Measurements from ENCODE around the gene ACOXL.

DNA sequence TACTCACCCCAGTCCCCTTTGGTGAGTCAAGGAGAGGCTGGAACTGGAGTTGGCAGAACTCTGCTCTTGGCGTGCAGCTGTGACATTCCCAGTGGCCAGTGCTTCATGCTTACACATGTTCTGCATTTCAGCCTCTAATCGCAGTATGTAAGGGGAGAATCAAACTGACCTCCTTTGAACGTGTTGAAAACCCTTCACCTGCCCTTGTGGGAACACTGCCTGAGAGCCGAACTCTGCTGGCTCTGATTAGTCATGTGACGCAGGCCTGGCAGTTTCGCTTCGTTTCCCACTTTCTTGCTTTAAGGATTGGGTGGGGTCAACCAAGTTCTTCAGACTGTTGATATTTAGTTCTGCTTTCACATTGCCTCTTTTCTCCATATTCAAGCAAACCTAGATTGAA, 214.5 kb downstream of the ACOXL start:
- TF ChIP-seq, protein P1, sequence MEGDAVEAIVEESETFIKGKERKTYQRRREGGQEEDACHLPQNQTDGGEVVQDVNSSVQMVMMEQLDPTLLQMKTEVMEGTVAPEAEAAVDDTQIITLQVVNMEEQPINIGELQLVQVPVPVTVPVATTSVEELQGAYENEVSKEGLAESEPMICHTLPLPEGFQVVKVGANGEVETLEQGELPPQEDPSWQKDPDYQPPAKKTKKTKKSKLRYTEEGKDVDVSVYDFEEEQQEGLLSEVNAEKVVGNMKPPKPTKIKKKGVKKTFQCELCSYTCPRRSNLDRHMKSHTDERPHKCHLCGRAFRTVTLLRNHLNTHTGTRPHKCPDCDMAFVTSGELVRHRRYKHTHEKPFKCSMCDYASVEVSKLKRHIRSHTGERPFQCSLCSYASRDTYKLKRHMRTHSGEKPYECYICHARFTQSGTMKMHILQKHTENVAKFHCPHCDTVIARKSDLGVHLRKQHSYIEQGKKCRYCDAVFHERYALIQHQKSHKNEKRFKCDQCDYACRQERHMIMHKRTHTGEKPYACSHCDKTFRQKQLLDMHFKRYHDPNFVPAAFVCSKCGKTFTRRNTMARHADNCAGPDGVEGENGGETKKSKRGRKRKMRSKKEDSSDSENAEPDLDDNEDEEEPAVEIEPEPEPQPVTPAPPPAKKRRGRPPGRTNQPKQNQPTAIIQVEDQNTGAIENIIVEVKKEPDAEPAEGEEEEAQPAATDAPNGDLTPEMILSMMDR (IDR thresholded peaks at IDR 0.05): no peak
- no peak for TF ChIP-seq POLR2A (IDR thresholded peaks at IDR 0.05)
